DND-41 (cell line): Measurements from ENCODE around the gene HIP1.

Experiments used
- EZH2 ChIP-seq: IDR thresholded peaks from 3 replicates; pipeline ENCODE4 v1.6.1; 2012; ENCODE audit warnings: borderline replicate concordance, low read depth, mild to moderate bottlenecking, moderate library complexity, low read length, inconsistent platforms; ENCODE audit not compliant: severe bottlenecking
- TF ChIP-seq, protein P1 (sequence below): IDR thresholded peaks from 2 replicates; pipeline ENCODE4 v1.5.1; 2012; ENCODE audit warnings: borderline replicate concordance, low read length, moderate library complexity, mild to moderate bottlenecking; ENCODE audit not compliant: poor library complexity, severe bottlenecking; ENCODE audit errors: extremely low read depth

DNA sequence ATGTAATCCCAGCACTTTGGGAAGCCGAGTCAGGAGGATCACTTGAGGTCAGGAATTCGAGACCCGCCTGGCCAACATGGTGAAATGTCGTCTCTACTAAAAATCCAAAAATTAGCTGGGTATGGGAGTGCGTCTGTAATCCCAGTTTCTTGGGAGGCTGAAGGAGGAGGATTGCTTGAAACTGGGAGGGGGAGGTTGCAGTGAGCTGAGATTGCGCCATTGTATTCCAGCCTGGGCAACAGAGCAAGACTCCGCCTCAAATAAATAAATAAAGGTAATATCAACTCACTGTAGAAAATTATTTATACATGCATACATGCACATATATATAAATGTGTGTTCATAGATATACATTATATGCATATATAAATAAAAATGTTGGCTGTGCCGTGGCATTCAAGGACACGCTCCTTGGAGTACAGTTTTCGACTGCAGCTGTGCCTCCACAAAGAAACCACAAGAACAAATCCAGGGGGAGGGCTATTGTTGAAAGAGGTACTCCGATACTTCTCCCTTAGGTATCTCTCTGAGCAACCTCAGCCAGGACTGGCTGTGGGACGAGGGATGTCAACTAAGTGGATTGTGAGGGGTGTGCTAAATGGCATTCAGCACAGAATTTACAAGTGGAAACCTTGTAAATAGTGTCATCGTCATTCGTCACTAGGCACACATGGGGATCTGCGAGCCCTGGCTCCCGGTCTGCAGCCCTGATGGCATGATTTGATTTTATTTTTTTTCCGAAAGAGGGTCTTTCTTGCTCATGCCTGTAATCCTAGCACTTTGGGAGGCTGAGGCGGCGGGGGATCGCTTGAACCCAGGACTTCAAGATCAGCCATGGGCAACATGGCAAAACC is 49.3 kb downstream of the HIP1 start:
- TF ChIP-seq, protein P1, sequence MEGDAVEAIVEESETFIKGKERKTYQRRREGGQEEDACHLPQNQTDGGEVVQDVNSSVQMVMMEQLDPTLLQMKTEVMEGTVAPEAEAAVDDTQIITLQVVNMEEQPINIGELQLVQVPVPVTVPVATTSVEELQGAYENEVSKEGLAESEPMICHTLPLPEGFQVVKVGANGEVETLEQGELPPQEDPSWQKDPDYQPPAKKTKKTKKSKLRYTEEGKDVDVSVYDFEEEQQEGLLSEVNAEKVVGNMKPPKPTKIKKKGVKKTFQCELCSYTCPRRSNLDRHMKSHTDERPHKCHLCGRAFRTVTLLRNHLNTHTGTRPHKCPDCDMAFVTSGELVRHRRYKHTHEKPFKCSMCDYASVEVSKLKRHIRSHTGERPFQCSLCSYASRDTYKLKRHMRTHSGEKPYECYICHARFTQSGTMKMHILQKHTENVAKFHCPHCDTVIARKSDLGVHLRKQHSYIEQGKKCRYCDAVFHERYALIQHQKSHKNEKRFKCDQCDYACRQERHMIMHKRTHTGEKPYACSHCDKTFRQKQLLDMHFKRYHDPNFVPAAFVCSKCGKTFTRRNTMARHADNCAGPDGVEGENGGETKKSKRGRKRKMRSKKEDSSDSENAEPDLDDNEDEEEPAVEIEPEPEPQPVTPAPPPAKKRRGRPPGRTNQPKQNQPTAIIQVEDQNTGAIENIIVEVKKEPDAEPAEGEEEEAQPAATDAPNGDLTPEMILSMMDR = no peak
- TF ChIP-seq EZH2 = no peak
